Testis (tissue), 2 donors: ENCODE data around the gene TBL1X.

ENCODE experiments used
- POLR2A ChIP-seq: fragments of 450-650 bp; IDR thresholded peaks from one replicate; pipeline ENCODE4 v1.6.1; 2017; ENCODE audit warnings: antibody characterized with exemption, mild to moderate bottlenecking, moderate library complexity
- TF ChIP-seq, protein P1 (sequence below), 3 experiments: fragments of 450-650 bp in 2 of 3; fragments of 200-600 bp in 1 of 3; sonication (generic) in 1 of 3; IDR thresholded peaks; one replicate each; pipeline ENCODE4 v1.5.1; 2016 to 2019; ENCODE audit warnings: antibody characterized with exemption in 3 of 3, mild to moderate bottlenecking in 2 of 3, moderate library complexity in 1 of 3

DNA sequence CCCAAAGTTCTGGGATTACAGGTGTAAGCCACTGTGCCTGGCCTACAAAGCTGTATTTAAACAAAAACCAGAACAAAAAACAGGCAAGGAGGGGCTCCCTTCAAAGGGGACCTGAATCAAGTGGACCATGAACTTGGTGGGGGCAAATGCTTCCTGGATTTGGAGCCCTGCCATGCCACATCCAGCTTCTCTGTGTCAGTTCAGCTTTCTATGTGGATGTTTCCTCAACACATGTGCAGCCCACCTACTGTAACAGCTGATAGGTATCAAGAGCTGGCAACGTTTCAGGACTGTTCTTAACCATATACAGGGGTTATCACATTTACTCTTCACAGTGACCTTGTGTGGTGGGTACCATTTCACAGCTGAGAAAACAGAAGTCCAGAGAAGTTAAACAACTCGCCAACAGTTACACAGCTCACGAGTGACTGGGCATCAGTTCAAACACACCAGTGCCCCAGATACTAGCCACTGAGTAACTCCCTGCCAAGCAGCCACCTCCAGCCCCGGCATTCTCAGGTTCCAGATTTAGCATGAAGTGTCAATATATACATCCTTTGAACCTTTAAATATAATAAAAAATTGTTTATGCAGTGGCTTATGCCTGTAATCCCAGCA, 293.3 kb downstream of the TBL1X start:
- TF ChIP-seq POLR2A = no peak
- TF ChIP-seq, protein P1, sequence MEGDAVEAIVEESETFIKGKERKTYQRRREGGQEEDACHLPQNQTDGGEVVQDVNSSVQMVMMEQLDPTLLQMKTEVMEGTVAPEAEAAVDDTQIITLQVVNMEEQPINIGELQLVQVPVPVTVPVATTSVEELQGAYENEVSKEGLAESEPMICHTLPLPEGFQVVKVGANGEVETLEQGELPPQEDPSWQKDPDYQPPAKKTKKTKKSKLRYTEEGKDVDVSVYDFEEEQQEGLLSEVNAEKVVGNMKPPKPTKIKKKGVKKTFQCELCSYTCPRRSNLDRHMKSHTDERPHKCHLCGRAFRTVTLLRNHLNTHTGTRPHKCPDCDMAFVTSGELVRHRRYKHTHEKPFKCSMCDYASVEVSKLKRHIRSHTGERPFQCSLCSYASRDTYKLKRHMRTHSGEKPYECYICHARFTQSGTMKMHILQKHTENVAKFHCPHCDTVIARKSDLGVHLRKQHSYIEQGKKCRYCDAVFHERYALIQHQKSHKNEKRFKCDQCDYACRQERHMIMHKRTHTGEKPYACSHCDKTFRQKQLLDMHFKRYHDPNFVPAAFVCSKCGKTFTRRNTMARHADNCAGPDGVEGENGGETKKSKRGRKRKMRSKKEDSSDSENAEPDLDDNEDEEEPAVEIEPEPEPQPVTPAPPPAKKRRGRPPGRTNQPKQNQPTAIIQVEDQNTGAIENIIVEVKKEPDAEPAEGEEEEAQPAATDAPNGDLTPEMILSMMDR (IDR thresholded peaks at IDR 0.05) = no peak
